GM18873 (cell line): ENCODE data around the gene AKAP6.

ENCODE experiments used
- ATAC-seq: cut with Tn5 transposase; IDR thresholded peaks from one replicate; pipeline ENCODE4 v1.9.1; 2021; ENCODE audit warnings: mild to moderate bottlenecking, moderate library complexity, moderate number of reproducible peaks; ENCODE audit not compliant: unreplicated experiment, low FRiP score

AKAP6 gene

GRCh38 chr14:32639208-32639607 is 310.1 kb downstream of the AKAP6 start:
- no peak for ATAC-seq

- ATAC-seq = no peak
Observed at GRCh38 chr14:32645551-32645950, 316.5 kb downstream of the AKAP6 start.

GRCh38 chr14:32648434-32648833 is 319.3 kb downstream of the AKAP6 start:
- ATAC-seq = no peak

- ATAC-seq = no peak
Observed at GRCh38 chr14:32650030-32650429, 320.9 kb downstream of the AKAP6 start.

GRCh38 chr14:32650665-32651064 is 321.6 kb downstream of the AKAP6 start:
- no peak for ATAC-seq

GRCh38 chr14:32654106-32654505 is 325.0 kb downstream of the AKAP6 start:
- no peak for ATAC-seq

GRCh38 chr14:32656601-32657000 is 327.5 kb downstream of the AKAP6 start:
- ATAC-seq = no peak

- no peak for ATAC-seq
Observed at GRCh38 chr14:32657081-32657480, 328.0 kb downstream of the AKAP6 start.

- ATAC-seq = no peak
Observed at GRCh38 chr14:32661216-32661615, 332.1 kb downstream of the AKAP6 start.

GRCh38 chr14:32662211-32662610 is 333.1 kb downstream of the AKAP6 start:
- no peak for ATAC-seq

- no peak for ATAC-seq
Observed at GRCh38 chr14:32666308-32666707, 337.2 kb downstream of the AKAP6 start.

- no peak for ATAC-seq
Observed at GRCh38 chr14:32667287-32667686, 338.2 kb downstream of the AKAP6 start.

- no peak for ATAC-seq
Observed at GRCh38 chr14:32667791-32668190, 338.7 kb downstream of the AKAP6 start.

GRCh38 chr14:32669391-32669790 is 340.3 kb downstream of the AKAP6 start:
- no peak for ATAC-seq

- no peak for ATAC-seq
Observed at GRCh38 chr14:32675433-32675832, 346.3 kb downstream of the AKAP6 start.

GRCh38 chr14:32677129-32677780 is 348.2 kb downstream of the AKAP6 start:
- no peak for ATAC-seq

GRCh38 chr14:32678088-32678487 is 349.0 kb downstream of the AKAP6 start:
- no peak for ATAC-seq

- no peak for ATAC-seq
Observed at GRCh38 chr14:32679927-32680612, 351.0 kb downstream of the AKAP6 start.

GRCh38 chr14:32681598-32681997 is 352.5 kb downstream of the AKAP6 start:
- ATAC-seq = no peak

GRCh38 chr14:32682214-32682613 is 353.1 kb downstream of the AKAP6 start:
- no peak for ATAC-seq

- no peak for ATAC-seq
Observed at GRCh38 chr14:32683679-32684078, 354.6 kb downstream of the AKAP6 start.

- no peak for ATAC-seq
Observed at GRCh38 chr14:32688941-32689340, 359.8 kb downstream of the AKAP6 start.
